Measurements from ENCODE around the gene SEBOX.

- TF ChIP-seq YY1 (IDR thresholded peaks at IDR 0.05; ENCODE audit: insufficient read depth, insufficient read length) (no peak), ZNF274 (IDR thresholded peaks at IDR 0.05; ENCODE audit: low read depth, low read length) (no peak)
Measured at GRCh38 chr17:28390984-28391383, 26.0 kb upstream of the SEBOX start.

Data from NT2/D1 (cell line).